ENCODE results near the gene IQCE. TPM values are rescaled to one million over a fixed set of nuclear protein-coding genes. Genes with fewer than 3 reads are reported as not detected.

Gene IQCE
- total and polyA plus RNA-seq, 2 experiments from 2014 or later: 14.7 to 14.9 TPM

DNA sequence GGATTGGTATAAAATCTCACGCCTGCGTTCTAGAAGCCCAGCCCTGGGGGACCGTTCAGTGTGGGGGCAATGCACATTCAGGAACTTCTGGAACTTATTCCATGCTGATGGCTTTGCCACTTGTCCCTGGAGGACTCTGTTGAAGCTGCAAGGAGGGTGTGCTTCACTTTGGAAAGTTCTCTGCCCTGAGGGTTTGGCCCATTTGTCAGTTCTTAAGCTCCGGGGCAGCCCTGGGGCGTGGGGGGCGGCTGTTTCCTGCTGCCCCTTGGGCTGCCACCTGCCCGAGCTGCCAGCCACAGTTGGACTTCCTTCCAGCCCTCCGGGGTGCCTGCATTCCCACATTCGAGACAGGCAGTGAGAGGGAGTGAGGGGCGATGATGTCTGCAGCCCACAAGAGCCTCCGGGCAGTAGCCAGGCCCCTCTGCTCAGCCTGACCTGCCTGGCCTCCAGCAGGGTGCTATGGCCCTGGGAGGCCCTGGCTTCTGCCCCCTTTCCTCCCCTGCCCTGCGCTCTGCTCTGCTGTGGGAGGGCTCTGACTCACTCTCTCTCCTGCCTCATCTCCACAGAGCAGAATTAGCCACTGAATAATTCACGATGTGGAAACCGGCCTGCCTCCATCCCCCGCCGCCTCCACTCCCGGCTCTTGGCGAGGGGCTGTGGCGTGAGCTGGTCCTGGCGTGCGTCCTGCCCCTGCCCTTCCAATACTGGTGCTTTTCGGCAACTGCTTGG lies 74.9 kb downstream of the IQCE start:
- Histone ChIP-seq H4K20me1 (ENCODE audit: insufficient read depth) (no peaks in the 10 kb centered on the region), H2AFZ (no peak overlapping the region)

DNA sequence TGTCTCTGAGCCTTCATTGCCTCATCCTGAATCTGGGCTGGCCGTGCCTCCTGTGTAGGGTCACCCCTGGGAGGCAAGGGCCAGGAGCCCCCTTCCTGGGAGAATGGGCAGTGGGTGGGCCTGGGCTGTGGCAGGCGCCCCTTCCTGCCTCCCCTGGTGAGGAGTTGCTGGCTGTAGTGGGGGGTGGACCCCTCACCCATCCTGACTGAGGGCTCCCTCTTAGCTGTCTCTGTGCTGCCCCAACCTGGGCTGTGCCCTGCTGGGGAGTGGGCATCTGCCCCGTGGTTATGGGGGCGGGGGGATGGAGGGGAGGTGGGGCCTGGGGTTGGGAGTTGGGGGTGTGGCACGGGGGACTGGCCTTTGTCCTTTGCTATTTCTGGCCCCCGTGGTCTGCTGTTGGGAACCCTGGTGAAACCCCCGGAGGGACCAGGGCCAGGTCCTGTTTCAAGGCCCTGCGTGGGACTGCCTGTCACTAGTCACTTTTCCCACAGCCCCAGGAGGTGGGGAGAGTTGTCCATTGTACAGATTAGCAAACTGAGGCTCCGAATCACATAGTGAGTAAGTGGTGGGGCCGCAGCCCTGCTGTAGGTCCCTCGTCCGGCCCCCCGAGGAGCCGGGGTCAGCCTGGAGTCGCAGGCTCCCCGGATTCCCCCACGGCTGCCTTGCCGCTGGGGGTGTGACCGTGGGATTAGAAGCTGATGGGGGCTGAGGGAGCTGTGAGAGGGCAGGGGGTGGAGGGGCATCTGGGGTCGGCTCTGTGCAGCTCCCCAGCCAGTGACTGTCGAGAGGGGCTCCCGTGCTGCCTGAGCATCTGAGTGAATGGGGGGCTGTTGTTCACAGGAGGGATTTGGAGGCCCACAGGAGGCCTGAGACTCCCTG lies 75.7 kb downstream of the IQCE start:
- WGBS, 2 experiments (ENCODE audit: low coverage in 1 of 2, low lambda C conversion rate in 2 of 2, missing lambda C conversion rate in 2 of 2): 77 to 85% methylated on average over 15 to 20 of the region's 22 CpGs
- Histone ChIP-seq H3K27ac (peak overlapping the region; percentile 95), H3K4me1 (ENCODE audit: insufficient read depth) (peaks cover 34% of the 10 kb centered on the region), H3K4me3 (peak overlapping the region; percentile 80), H4K20me1 (ENCODE audit: insufficient read depth) (no peaks in the 10 kb centered on the region), H3K9ac (peak overlapping the region; percentile 87), H3K27me3 (replicated peaks; ENCODE audit: insufficient read depth) (no peaks in the 10 kb centered on the region), H3K36me3 (ENCODE audit: low read depth) (no peaks in the 10 kb centered on the region), H3K79me2 (ENCODE audit: insufficient read depth) (peaks cover 63% of the 10 kb centered on the region), H3K4me2 (ENCODE audit: unreplicated experiment) (peak overlapping the region; percentile 93), H2AFZ (no peak overlapping the region), H3K9me2 (ENCODE audit: insufficient read depth) (no peaks in the 10 kb centered on the region), H3K9me3 (ENCODE audit: low read depth) (no peaks in the 10 kb centered on the region), H3F3A (ENCODE audit: insufficient read depth) (peaks cover 4% of the 10 kb centered on the region; the same call in 1 of the 2 replicates)
- in situ Hi-C loops (cut with MboI): no loop called here
- TF ChIP-seq EZH2phosphoT487 (IDR thresholded peaks at IDR 0.05; ENCODE audit: insufficient read depth, low read depth): no peak
- TF ChIP-seq EZH2 (IDR thresholded peaks at IDR 0.05; ENCODE audit: insufficient read depth, poor library complexity, severe bottlenecking): no peak
- DNase-seq: no peak

More for the DNA sequence above, 74.9 kb downstream of the IQCE start:
- no peaks in the 10 kb centered on the region for H3K9me2 ChIP-seq (ENCODE audit: insufficient read depth)
- no peaks in the 10 kb centered on the region for H3K9me3 ChIP-seq (ENCODE audit: low read depth)
- no peaks in the 10 kb centered on the region for H3K27me3 ChIP-seq (replicated peaks; ENCODE audit: insufficient read depth)
- in situ Hi-C loops (cut with MboI): no loop called here
- H3K4me2 ChIP-seq (ENCODE audit: unreplicated experiment): peak overlapping the region; percentile 93
- TF ChIP-seq EZH2phosphoT487 (IDR thresholded peaks at IDR 0.05; ENCODE audit: insufficient read depth, low read depth) (no peak), EZH2 (IDR thresholded peaks at IDR 0.05; ENCODE audit: insufficient read depth, poor library complexity, severe bottlenecking) (no peak)
- peaks cover 27% of the 10 kb centered on the region for H3K4me1 ChIP-seq (ENCODE audit: insufficient read depth)
- no peaks in the 10 kb centered on the region for H3K36me3 ChIP-seq (ENCODE audit: low read depth)
- H3K27ac ChIP-seq: peak overlapping the region; percentile 95
- peak; percentile 97 for DNase-seq
- H3K79me2 ChIP-seq (ENCODE audit: insufficient read depth): peaks cover 55% of the 10 kb centered on the region
- peak overlapping the region; percentile 87 for H3K9ac ChIP-seq
- peak overlapping the region; percentile 80 for H3K4me3 ChIP-seq
- H3F3A ChIP-seq (ENCODE audit: insufficient read depth): peaks cover 4% of the 10 kb centered on the region; the same call in 1 of the 2 replicates
- WGBS, 2 experiments (ENCODE audit: low coverage in 1 of 2, low lambda C conversion rate in 2 of 2, missing lambda C conversion rate in 2 of 2): 0 to 1% methylated on average over 22 of the region's 22 CpGs

GRCh38 chr7:2635148-2635668 lies 76.4 kb downstream of the IQCE start:
- DNase-seq: peak; percentile 33
- Histone ChIP-seq H3K9ac (no peak overlapping the region), H3K4me1 (ENCODE audit: insufficient read depth) (peaks cover 34% of the 10 kb centered on the region), H4K20me1 (ENCODE audit: insufficient read depth) (no peaks in the 10 kb centered on the region), H3K9me2 (ENCODE audit: insufficient read depth) (no peaks in the 10 kb centered on the region), H3K36me3 (ENCODE audit: low read depth) (no peaks in the 10 kb centered on the region), H3K79me2 (ENCODE audit: insufficient read depth) (peaks cover 70% of the 10 kb centered on the region), H3K9me3 (ENCODE audit: low read depth) (no peaks in the 10 kb centered on the region), H3K27me3 (replicated peaks; ENCODE audit: insufficient read depth) (no peaks in the 10 kb centered on the region), H3K4me3 (no peak overlapping the region), H3K4me2 (ENCODE audit: unreplicated experiment) (no peak overlapping the region), H3F3A (ENCODE audit: insufficient read depth) (peaks cover 4% of the 10 kb centered on the region; the same call in 1 of the 2 replicates), H2AFZ (no peak overlapping the region), H3K27ac (no peak overlapping the region)
- 89 to 92% methylated on average over 12 to 15 of the region's 15 CpGs for WGBS, 2 experiments (ENCODE audit: low coverage in 1 of 2, low lambda C conversion rate in 2 of 2, missing lambda C conversion rate in 2 of 2)
- TF ChIP-seq EZH2 (IDR thresholded peaks at IDR 0.05; ENCODE audit: insufficient read depth, poor library complexity, severe bottlenecking): no peak
- TF ChIP-seq EZH2phosphoT487 (IDR thresholded peaks at IDR 0.05; ENCODE audit: insufficient read depth, low read depth): no peak
- in situ Hi-C loops (cut with MboI): no loop called here

All from GM23248 (cell line).